Measurements from ENCODE around the gene CNOT1.
"Not testable (repeated sequence)": the region's sequence is repeated elsewhere in the genome, so short reads cannot be mapped to it uniquely, and the experiment has no call there.

Gene CNOT1

GRCh38 chr16:58638148-58639036 is 8.8 kb upstream of the CNOT1 start:
- no peak for DNase-seq (ENCODE audit: low read depth in 2 of 2)

- DNase-seq (ENCODE audit: low read depth in 2 of 2), result not testable (repeated sequence)
Measured at GRCh38 chr16:58637021-58637420, 7.4 kb upstream of the CNOT1 start.

GRCh38 chr16:58636466-58636865 is 6.8 kb upstream of the CNOT1 start:
- no peak for DNase-seq (ENCODE audit: low read depth in 2 of 2)

- DNase-seq (ENCODE audit: low read depth in 2 of 2), result no peak
Measured at GRCh38 chr16:58635502-58635901, 5.9 kb upstream of the CNOT1 start.

- DNase-seq (ENCODE audit: low read depth in 2 of 2), result no peak
Measured at GRCh38 chr16:58634265-58634802, 4.7 kb upstream of the CNOT1 start.

- DNase-seq (ENCODE audit: low read depth in 2 of 2), result peak; percentile 24 to 39
Measured at GRCh38 chr16:58628845-58629732, 537 bp downstream of the CNOT1 start.

GRCh38 chr16:58624209-58624608 is 5.4 kb downstream of the CNOT1 start:
- DNase-seq (ENCODE audit: low read depth in 2 of 2), result no peak

GRCh38 chr16:58620396-58620795 is 9.2 kb downstream of the CNOT1 start:
- DNase-seq (ENCODE audit: low read depth in 2 of 2), result no peak

- no peak for DNase-seq (ENCODE audit: low read depth in 2 of 2)
Measured at GRCh38 chr16:58615280-58615679, 14.3 kb downstream of the CNOT1 start.

- no peak for DNase-seq (ENCODE audit: low read depth in 2 of 2)
Measured at GRCh38 chr16:58614860-58615259, 14.8 kb downstream of the CNOT1 start.

GRCh38 chr16:58614212-58614611 is 15.4 kb downstream of the CNOT1 start:
- DNase-seq (ENCODE audit: low read depth in 2 of 2), result no peak

- not testable (repeated sequence) for DNase-seq (ENCODE audit: low read depth in 2 of 2)
Measured at GRCh38 chr16:58612965-58613364, 16.7 kb downstream of the CNOT1 start.

GRCh38 chr16:58608601-58609136 is 21.0 kb downstream of the CNOT1 start:
- no peak for DNase-seq (ENCODE audit: low read depth in 2 of 2)

GRCh38 chr16:58605562-58605961 is 24.1 kb downstream of the CNOT1 start:
- DNase-seq (ENCODE audit: low read depth in 2 of 2), result no peak

GRCh38 chr16:58591083-58591482 is 38.5 kb downstream of the CNOT1 start:
- DNase-seq (ENCODE audit: low read depth in 2 of 2), result no peak

GRCh38 chr16:58589326-58589905 is 40.2 kb downstream of the CNOT1 start:
- no peak for DNase-seq (ENCODE audit: low read depth in 2 of 2)

GRCh38 chr16:58588406-58588805 is 41.2 kb downstream of the CNOT1 start:
- no peak for DNase-seq (ENCODE audit: low read depth in 2 of 2)

- no peak for DNase-seq (ENCODE audit: low read depth in 2 of 2)
Measured at GRCh38 chr16:58586340-58587030, 43.1 kb downstream of the CNOT1 start.

GRCh38 chr16:58584831-58585505 is 44.7 kb downstream of the CNOT1 start:
- no peak for DNase-seq (ENCODE audit: low read depth in 2 of 2)

GRCh38 chr16:58582971-58583765 is 46.5 kb downstream of the CNOT1 start:
- DNase-seq (ENCODE audit: low read depth in 2 of 2), result no peak

Data from stimulated activated CD4-positive, alpha-beta T cell treated with anti-CD3 and anti-CD28 coated beads, Interleukin-12 subunit alpha, Interleukin-12 subunit beta, amount 100 ng/mL, for 24 hours (primary cell).